PC-3 (cell line): Measurements from ENCODE around the gene HIGD1B. TPM values are rescaled to one million over a fixed set of nuclear protein-coding genes. Genes with fewer than 3 reads are reported as not detected.

Source experiments
- ATAC-seq: fragments of 200-7000 bp; cut with Tn5 transposase; 2 replicates; pipeline ENCODE4 v1.9.1; 2020; ENCODE audit warnings: mild to moderate bottlenecking, moderate library complexity
- BruUV-seq: library from RNA; stranded (reverse); fragments of 400-500 nt; replicated peaks from 2 replicates; lab custom pipeline; 2021; lab: Mats Ljungman, UMichigan
- CTCF ChIA-PET: fragments of 300-600 bp; sonication (Branson Sonifier 250); formaldehyde crosslinking; loops from one replicate; lab custom pipeline; 2022; ENCODE audit warnings: antibody characterized with exemption; lab: Charles Lee
- POLR2A ChIA-PET: fragments of 300-600 bp; sonication (Branson Sonifier 250); formaldehyde crosslinking; loops from one replicate; lab custom pipeline; 2022; ENCODE audit warnings: antibody characterized with exemption; ENCODE audit not compliant: unreplicated experiment; lab: Charles Lee
- DNase-seq: peaks from one replicate; pipeline ENCODE4 v3.0.0-alpha.2; 2015
- H2AFZ ChIP-seq: fragments of 300-600 bp; sonication (generic); 2 replicates; pipeline ENCODE4 v1.6.0; 2016; ENCODE audit warnings: antibody characterized with exemption, low read length
- H3F3A ChIP-seq: fragments of 300-600 bp; sonication (generic); one replicate; pipeline ENCODE4 v1.6.0; 2017; ENCODE audit warnings: antibody characterized with exemption, low read length, control low read depth, mild to moderate bottlenecking; ENCODE audit not compliant: unreplicated experiment
- H3K27ac ChIP-seq: fragments of 300-600 bp; sonication (generic); 2 replicates; pipeline ENCODE4 v1.5.1; 2016; ENCODE audit warnings: mild to moderate bottlenecking, low read length
- H3K27me3 ChIP-seq: fragments of 300-600 bp; sonication (generic); 2 replicates; pipeline ENCODE4 v1.6.1; 2016; ENCODE audit warnings: low read length, mixed read lengths
- H3K36me3 ChIP-seq: fragments of 300-600 bp; sonication (generic); 2 replicates; pipeline ENCODE4 v1.6.1; 2016; ENCODE audit warnings: low read depth, mixed run types, low read length, mixed read lengths
- H3K4me1 ChIP-seq: fragments of 300-600 bp; sonication (generic); 2 replicates; pipeline ENCODE4 v1.5.1; 2016; ENCODE audit warnings: low read length; ENCODE audit not compliant: insufficient read depth
- H3K4me2 ChIP-seq: fragments of 300-600 bp; sonication (generic); 2 replicates; pipeline ENCODE4 v1.6.0; 2016; ENCODE audit warnings: low read length
- H3K4me3 ChIP-seq: fragments of 300-600 bp; sonication (generic); 2 replicates; pipeline ENCODE4 v1.5.1; 2016; ENCODE audit warnings: mild to moderate bottlenecking, low read length, mixed read lengths
- H3K79me2 ChIP-seq: fragments of 300-600 bp; sonication (generic); 2 replicates; pipeline ENCODE4 v1.6.1; 2017; ENCODE audit warnings: low read length, mixed read lengths
- H3K9ac ChIP-seq: fragments of 300-600 bp; sonication (generic); 2 replicates; pipeline ENCODE4 v1.6.0; 2016; ENCODE audit warnings: mild to moderate bottlenecking, low read length
- H3K9me2 ChIP-seq: fragments of 300-600 bp; sonication (generic); replicated peaks from 2 replicates; pipeline ENCODE4 v1.6.1; 2016; ENCODE audit warnings: mixed run types, low read length, mixed read lengths
- H3K9me3 ChIP-seq: fragments of 300-600 bp; sonication (generic); 2 replicates; pipeline ENCODE4 v1.6.1; 2016; ENCODE audit warnings: low read length, mixed read lengths
- H4K20me1 ChIP-seq: fragments of 300-600 bp; sonication (generic); 2 replicates; pipeline ENCODE4 v1.6.1; 2016; ENCODE audit warnings: low read length, mixed read lengths
- CTCF ChIP-seq: fragments of 300-600 bp; sonication (generic); conservative IDR thresholded peaks from 2 replicates; pipeline ENCODE4 v1.5.1; 2017; ENCODE audit warnings: antibody characterized with exemption, low read depth, mild to moderate bottlenecking, low read length
- EZH2 ChIP-seq: fragments of 300-600 bp; sonication (generic); IDR thresholded peaks from one replicate; pipeline ENCODE4 v1.6.1; 2017; ENCODE audit warnings: antibody characterized with exemption, mild to moderate bottlenecking, low read length; ENCODE audit not compliant: unreplicated experiment
- EZH2phosphoT487 ChIP-seq: fragments of 300-600 bp; sonication (generic); IDR thresholded peaks from 2 replicates; pipeline ENCODE4 v1.6.1; 2018; ENCODE audit warnings: mild to moderate bottlenecking, antibody characterized with exemption, low read length, borderline replicate concordance
- intact Hi-C: fragments of 100-400 bp; cut with micrococcal nuclease; formaldehyde crosslinking; loops from 2 replicates; pipeline ENCODE4 v1.9.0; 2023
- total RNA-seq: library from RNA; depleted of rRNA; stranded (reverse); fragments of >200 nt; gene quantifications from 2 replicates; pipeline ENCODE4 v1.2.3, GENCODE V29; 2014

HIGD1B gene
- total RNA-seq, 1 experiment from 2014 or later = not detected

GRCh38 chr17:44840274-44840673 is 7.4 kb upstream of the HIGD1B start:
- ChIA-PET CTCF (no interaction called here), POLR2A (interaction anchor here (0.7 kb wide), 1 partner anchor 505 kb away, joined by 4 read pairs; no protein-coding TSS in a partner anchor)

GRCh38 chr17:44840936-44841335 is 6.7 kb upstream of the HIGD1B start:
- POLR2A ChIA-PET = interaction anchor here (0.7 kb wide), 1 partner anchor 504 kb away, joined by 4 read pairs; no protein-coding TSS in a partner anchor
- no TSS peak for BruUV-seq

More at GRCh38 chr17:44840274-44840673, 7.4 kb upstream of the HIGD1B start:
- H3K4me1 ChIP-seq = no peaks in the 10 kb centered on the region; the same call in 1 of the 2 replicates
- H3K27me3 ChIP-seq = no peaks in the 10 kb centered on the region
- H3K27ac ChIP-seq = no peak overlapping the region
- intact Hi-C loops = no loop called here
- H3K9me3 ChIP-seq = no peaks in the 10 kb centered on the region
- no peak overlapping the region for H3K4me2 ChIP-seq
- no peak overlapping the region for H3K4me3 ChIP-seq
- no peak for TF ChIP-seq EZH2phosphoT487
- TF ChIP-seq EZH2 = no peak
- no peak for TF ChIP-seq CTCF
- DNase-seq (no peak), ATAC-seq (no peak)
- no peaks in the 10 kb centered on the region for H3K36me3 ChIP-seq
- H3F3A ChIP-seq = no peaks in the 10 kb centered on the region
- H2AFZ ChIP-seq = no peak overlapping the region
- H4K20me1 ChIP-seq = no peaks in the 10 kb centered on the region
- H3K79me2 ChIP-seq = no peaks in the 10 kb centered on the region
- H3K9me2 ChIP-seq = no peaks in the 10 kb centered on the region
- H3K9ac ChIP-seq = no peak overlapping the region
- BruUV-seq = no TSS peak

More at GRCh38 chr17:44840936-44841335, 6.7 kb upstream of the HIGD1B start:
- Histone ChIP-seq H4K20me1 (no peaks in the 10 kb centered on the region), H3K4me3 (no peak overlapping the region), H3F3A (no peaks in the 10 kb centered on the region), H3K4me1 (no peaks in the 10 kb centered on the region; the same call in 1 of the 2 replicates), H3K27me3 (no peaks in the 10 kb centered on the region), H3K27ac (no peak overlapping the region), H3K9ac (no peak overlapping the region), H3K9me3 (no peaks in the 10 kb centered on the region), H3K36me3 (no peaks in the 10 kb centered on the region), H3K4me2 (no peak overlapping the region), H3K79me2 (no peaks in the 10 kb centered on the region), H3K9me2 (no peaks in the 10 kb centered on the region), H2AFZ (no peak overlapping the region)
- CTCF ChIA-PET = no interaction called here
- ATAC-seq = no peak
- intact Hi-C loops = no loop called here
- TF ChIP-seq EZH2 (no peak), CTCF (no peak), EZH2phosphoT487 (no peak)
- no peak for DNase-seq
